ENCODE results near the gene TBX20.
"Not testable (repeated sequence)": the region's sequence is repeated elsewhere in the genome, so short reads cannot be mapped to it uniquely, and the experiment has no call there.

The TBX20 gene

GRCh38 chr7:35251606-35252310, 2.1 kb downstream of the TBX20 start:
- no peaks in the 10 kb centered on the region for H3K9me3 ChIP-seq (ENCODE audit: low read length)
- H3K36me3 ChIP-seq (ENCODE audit: insufficient read depth, low read length) = no peaks in the 10 kb centered on the region
- H3K4me1 ChIP-seq (ENCODE audit: insufficient read depth, low read length) = no peaks in the 10 kb centered on the region
- H2AFZ ChIP-seq (ENCODE audit: low read depth, low read length) = no peak overlapping the region
- H3K4me3 ChIP-seq (ENCODE audit: low read length) = no peak overlapping the region
- peaks cover 96% of the 10 kb centered on the region for H3K27me3 ChIP-seq (ENCODE audit: insufficient read depth, low read length)

GRCh38 chr7:35250941-35251340, 3.0 kb downstream of the TBX20 start:
- Histone ChIP-seq H2AFZ (ENCODE audit: low read depth, low read length) (no peak overlapping the region), H3K4me1 (ENCODE audit: insufficient read depth, low read length) (no peaks in the 10 kb centered on the region), H3K36me3 (ENCODE audit: insufficient read depth, low read length) (no peaks in the 10 kb centered on the region), H3K4me3 (ENCODE audit: low read length) (no peak overlapping the region), H3K27me3 (ENCODE audit: insufficient read depth, low read length) (peaks cover 89% of the 10 kb centered on the region), H3K9me3 (ENCODE audit: low read length) (no peaks in the 10 kb centered on the region)

DNA sequence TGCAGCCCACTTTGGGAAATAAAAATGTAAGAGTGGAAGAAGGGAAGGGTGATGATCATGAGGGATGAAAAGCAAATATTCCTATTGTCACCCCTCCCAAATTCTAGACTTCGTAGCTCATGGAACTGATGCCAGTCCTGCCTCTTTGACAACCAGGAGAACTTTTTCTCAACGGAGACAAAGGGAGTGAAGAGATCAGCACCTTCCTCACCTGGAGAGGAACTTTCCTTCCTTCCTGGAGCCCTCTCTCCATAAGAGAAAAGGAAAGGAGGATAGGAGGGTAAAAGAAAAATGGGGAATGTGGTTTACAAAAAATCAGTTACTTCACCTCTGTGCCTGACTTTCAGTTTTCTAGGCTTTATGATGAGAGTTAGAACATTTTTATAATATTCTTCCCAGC, 3.4 kb downstream of the TBX20 start:
- no peak overlapping the region for H2AFZ ChIP-seq (ENCODE audit: low read depth, low read length)
- H3K4me1 ChIP-seq (ENCODE audit: insufficient read depth, low read length) = no peaks in the 10 kb centered on the region
- no peaks in the 10 kb centered on the region for H3K36me3 ChIP-seq (ENCODE audit: insufficient read depth, low read length)
- H3K9me3 ChIP-seq (ENCODE audit: low read length) = no peaks in the 10 kb centered on the region
- H3K4me3 ChIP-seq (ENCODE audit: low read length) = no peak overlapping the region
- H3K27me3 ChIP-seq (ENCODE audit: insufficient read depth, low read length) = peaks cover 85% of the 10 kb centered on the region

DNA sequence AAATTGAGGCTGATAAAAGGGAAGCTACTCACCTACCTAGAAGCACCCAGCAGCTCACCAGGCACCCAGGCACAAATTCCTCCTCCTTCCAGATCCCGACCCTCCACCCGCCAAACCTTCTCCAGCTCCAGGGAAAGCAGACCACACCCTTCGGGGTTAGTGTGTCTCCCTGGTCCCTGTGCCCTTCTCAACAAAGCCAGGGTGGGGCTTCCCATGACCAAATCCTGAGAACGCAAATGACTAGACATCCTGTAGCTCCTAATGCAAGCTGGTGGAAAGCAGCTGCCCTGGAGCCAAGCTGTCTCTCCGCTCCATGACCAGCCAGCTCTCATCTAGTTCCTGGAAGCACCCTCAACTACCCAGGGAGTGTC, 4.4 kb downstream of the TBX20 start:
- Histone ChIP-seq H3K27me3 (ENCODE audit: insufficient read depth, low read length) (peaks cover 78% of the 10 kb centered on the region), H3K4me3 (ENCODE audit: low read length) (no peak overlapping the region), H3K4me1 (ENCODE audit: insufficient read depth, low read length) (no peaks in the 10 kb centered on the region), H3K9me3 (ENCODE audit: low read length) (no peaks in the 10 kb centered on the region), H2AFZ (ENCODE audit: low read depth, low read length) (no peak overlapping the region), H3K36me3 (ENCODE audit: insufficient read depth, low read length) (no peaks in the 10 kb centered on the region)

- Histone ChIP-seq H2AFZ (ENCODE audit: low read depth, low read length) (no peak overlapping the region), H3K9me3 (ENCODE audit: low read length) (no peaks in the 10 kb centered on the region), H3K36me3 (ENCODE audit: insufficient read depth, low read length) (no peaks in the 10 kb centered on the region), H3K4me3 (ENCODE audit: low read length) (no peak overlapping the region), H3K27me3 (ENCODE audit: insufficient read depth, low read length) (peaks cover 74% of the 10 kb centered on the region), H3K4me1 (ENCODE audit: insufficient read depth, low read length) (no peaks in the 10 kb centered on the region)
These were observed 5.0 kb downstream of the TBX20 start for GRCh38 chr7:35248576-35249536.

GRCh38 chr7:35246819-35247218, 7.1 kb downstream of the TBX20 start:
- no peaks in the 10 kb centered on the region for H3K9me3 ChIP-seq (ENCODE audit: low read length)
- peaks cover 54% of the 10 kb centered on the region for H3K27me3 ChIP-seq (ENCODE audit: insufficient read depth, low read length)
- no peak overlapping the region for H3K4me3 ChIP-seq (ENCODE audit: low read length)
- no peak overlapping the region for H2AFZ ChIP-seq (ENCODE audit: low read depth, low read length)
- no peaks in the 10 kb centered on the region for H3K36me3 ChIP-seq (ENCODE audit: insufficient read depth, low read length)
- H3K4me1 ChIP-seq (ENCODE audit: insufficient read depth, low read length) = no peaks in the 10 kb centered on the region

- Histone ChIP-seq H2AFZ (ENCODE audit: low read depth, low read length) (no peak overlapping the region), H3K4me3 (ENCODE audit: low read length) (no peak overlapping the region), H3K9me3 (ENCODE audit: low read length) (no peaks in the 10 kb centered on the region), H3K36me3 (ENCODE audit: insufficient read depth, low read length) (no peaks in the 10 kb centered on the region), H3K4me1 (ENCODE audit: insufficient read depth, low read length) (no peaks in the 10 kb centered on the region), H3K27me3 (ENCODE audit: insufficient read depth, low read length) (peaks cover 9% of the 10 kb centered on the region)
These were observed 12.0 kb downstream of the TBX20 start for GRCh38 chr7:35241884-35242283.

DNA sequence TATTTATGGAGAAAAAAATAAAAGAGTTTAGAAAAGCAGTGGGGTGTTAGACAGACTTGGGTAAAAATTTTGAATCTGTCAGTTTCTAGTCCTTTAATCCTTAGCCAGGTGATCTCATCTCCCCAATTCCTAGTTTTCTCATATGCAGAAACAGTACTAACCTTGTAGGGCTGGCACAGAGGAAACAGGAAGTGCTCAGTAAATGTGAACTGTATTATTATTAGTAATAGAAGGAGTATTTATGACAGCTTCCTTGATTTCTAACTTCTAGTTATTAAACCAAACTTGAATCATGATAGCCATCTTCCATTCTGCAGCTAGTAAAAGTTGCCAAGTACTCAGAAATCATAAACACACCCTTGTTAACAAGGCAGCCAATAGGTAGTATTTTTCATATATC, 12.5 kb downstream of the TBX20 start:
- Histone ChIP-seq H2AFZ (ENCODE audit: low read depth, low read length) (no peak overlapping the region), H3K4me1 (ENCODE audit: insufficient read depth, low read length) (no peaks in the 10 kb centered on the region), H3K27me3 (ENCODE audit: insufficient read depth, low read length) (peaks cover 7% of the 10 kb centered on the region), H3K4me3 (ENCODE audit: low read length) (no peak overlapping the region), H3K9me3 (ENCODE audit: low read length) (no peaks in the 10 kb centered on the region), H3K36me3 (ENCODE audit: insufficient read depth, low read length) (no peaks in the 10 kb centered on the region)

DNA sequence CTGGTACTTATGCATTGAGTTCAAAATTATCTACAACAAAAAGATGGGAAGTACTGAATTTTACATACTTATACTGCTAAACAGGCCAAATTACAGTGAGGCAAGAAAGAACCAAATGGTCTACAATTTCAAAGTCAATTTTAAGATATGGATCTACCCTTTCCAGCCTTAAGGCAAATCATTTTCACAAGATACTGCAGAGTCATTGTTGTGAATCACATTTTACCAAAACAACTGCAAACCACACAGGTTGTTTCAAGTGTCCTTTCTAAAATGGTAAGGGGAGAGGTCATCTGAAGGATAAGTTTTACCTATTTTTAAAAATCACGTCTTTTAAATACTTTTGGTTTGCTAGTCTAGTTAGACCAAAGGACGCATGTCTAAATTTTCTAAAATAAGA, 12.9 kb downstream of the TBX20 start:
- H3K4me1 ChIP-seq (ENCODE audit: insufficient read depth, low read length); H3K27me3 ChIP-seq (ENCODE audit: insufficient read depth, low read length); H3K4me3 ChIP-seq (ENCODE audit: low read length); H2AFZ ChIP-seq (ENCODE audit: low read depth, low read length); H3K36me3 ChIP-seq (ENCODE audit: insufficient read depth, low read length); H3K9me3 ChIP-seq (ENCODE audit: low read length): not testable (repeated sequence)

- not testable (repeated sequence) for H3K4me1 ChIP-seq (ENCODE audit: insufficient read depth, low read length); H3K27me3 ChIP-seq (ENCODE audit: insufficient read depth, low read length); H3K4me3 ChIP-seq (ENCODE audit: low read length); H2AFZ ChIP-seq (ENCODE audit: low read depth, low read length); H3K36me3 ChIP-seq (ENCODE audit: insufficient read depth, low read length); H3K9me3 ChIP-seq (ENCODE audit: low read length)
These were observed 15.4 kb downstream of the TBX20 start for GRCh38 chr7:35238456-35238855.

- no peaks in the 10 kb centered on the region for H3K4me1 ChIP-seq (ENCODE audit: insufficient read depth, low read length)
- no peaks in the 10 kb centered on the region for H3K36me3 ChIP-seq (ENCODE audit: insufficient read depth, low read length)
- no peaks in the 10 kb centered on the region for H3K27me3 ChIP-seq (ENCODE audit: insufficient read depth, low read length)
- no peak overlapping the region for H3K4me3 ChIP-seq (ENCODE audit: low read length)
- no peaks in the 10 kb centered on the region for H3K9me3 ChIP-seq (ENCODE audit: low read length)
- no peak overlapping the region for H2AFZ ChIP-seq (ENCODE audit: low read depth, low read length)
These were observed 20.9 kb downstream of the TBX20 start for GRCh38 chr7:35232994-35233393.

- H2AFZ ChIP-seq (ENCODE audit: low read depth, low read length); H3K27me3 ChIP-seq (ENCODE audit: insufficient read depth, low read length); H3K9me3 ChIP-seq (ENCODE audit: low read length); H3K36me3 ChIP-seq (ENCODE audit: insufficient read depth, low read length); H3K4me1 ChIP-seq (ENCODE audit: insufficient read depth, low read length); H3K4me3 ChIP-seq (ENCODE audit: low read length): not testable (repeated sequence)
These were observed 22.7 kb downstream of the TBX20 start for GRCh38 chr7:35231221-35231620.

DNA sequence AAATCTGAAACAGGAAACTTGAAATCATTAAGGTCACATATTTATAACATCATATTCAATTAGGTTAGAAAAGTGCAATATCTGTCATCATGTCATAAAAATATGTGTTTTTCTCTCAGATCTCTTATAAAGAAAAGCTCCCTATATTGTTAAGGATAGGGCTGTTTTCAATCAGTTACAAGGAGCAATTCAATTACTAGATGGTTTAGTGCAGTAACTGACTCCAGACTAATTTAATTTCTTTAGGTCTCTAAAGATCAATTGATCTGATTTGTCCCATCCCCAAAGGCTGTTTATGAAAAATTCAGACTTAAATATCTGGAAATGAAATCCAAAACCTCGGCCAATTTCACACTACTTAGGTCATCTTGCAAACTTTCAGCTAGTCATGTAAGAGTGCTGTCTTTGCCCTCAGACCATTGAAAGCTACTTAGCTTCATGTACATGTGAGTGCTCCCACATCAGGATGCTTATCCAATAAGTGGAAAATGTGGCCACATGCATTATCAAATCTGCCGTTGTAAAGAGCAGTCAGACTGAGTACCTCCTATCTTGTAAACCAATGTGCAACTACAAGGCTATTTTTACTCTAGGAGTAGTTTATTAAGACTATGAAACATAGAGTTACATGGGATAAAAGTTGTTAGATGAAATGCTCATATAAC, 24.7 kb downstream of the TBX20 start:
- H3K27me3 ChIP-seq (ENCODE audit: insufficient read depth, low read length); H3K4me1 ChIP-seq (ENCODE audit: insufficient read depth, low read length); H3K36me3 ChIP-seq (ENCODE audit: insufficient read depth, low read length); H2AFZ ChIP-seq (ENCODE audit: low read depth, low read length); H3K9me3 ChIP-seq (ENCODE audit: low read length); H3K4me3 ChIP-seq (ENCODE audit: low read length): not testable (repeated sequence)

All from neuron (in vitro differentiated cells).